Peyer's patch (tissue), 4 donors: ENCODE measurements around the gene PFN3.

Source experiments
- POLR2A ChIP-seq, 2 donors: fragments of 450-650 bp; IDR thresholded peaks; one replicate each; pipeline ENCODE4 v1.5.1; 2017; ENCODE audit warnings: antibody characterized with exemption in 2 of 2, mild to moderate bottlenecking in 2 of 2, moderate library complexity in 2 of 2
- TF ChIP-seq, protein P1 (sequence below), 6 experiments: fragments of 450-650 bp in 4 of 6; fragments of 200-600 bp in 2 of 6; sonication (generic) in 1 of 6; IDR thresholded peaks; one replicate each; pipeline ENCODE4 v1.5.1; 2017 to 2019; ENCODE audit warnings: antibody characterized with exemption in 6 of 6, mild to moderate bottlenecking in 3 of 6, moderate library complexity in 1 of 6

DNA sequence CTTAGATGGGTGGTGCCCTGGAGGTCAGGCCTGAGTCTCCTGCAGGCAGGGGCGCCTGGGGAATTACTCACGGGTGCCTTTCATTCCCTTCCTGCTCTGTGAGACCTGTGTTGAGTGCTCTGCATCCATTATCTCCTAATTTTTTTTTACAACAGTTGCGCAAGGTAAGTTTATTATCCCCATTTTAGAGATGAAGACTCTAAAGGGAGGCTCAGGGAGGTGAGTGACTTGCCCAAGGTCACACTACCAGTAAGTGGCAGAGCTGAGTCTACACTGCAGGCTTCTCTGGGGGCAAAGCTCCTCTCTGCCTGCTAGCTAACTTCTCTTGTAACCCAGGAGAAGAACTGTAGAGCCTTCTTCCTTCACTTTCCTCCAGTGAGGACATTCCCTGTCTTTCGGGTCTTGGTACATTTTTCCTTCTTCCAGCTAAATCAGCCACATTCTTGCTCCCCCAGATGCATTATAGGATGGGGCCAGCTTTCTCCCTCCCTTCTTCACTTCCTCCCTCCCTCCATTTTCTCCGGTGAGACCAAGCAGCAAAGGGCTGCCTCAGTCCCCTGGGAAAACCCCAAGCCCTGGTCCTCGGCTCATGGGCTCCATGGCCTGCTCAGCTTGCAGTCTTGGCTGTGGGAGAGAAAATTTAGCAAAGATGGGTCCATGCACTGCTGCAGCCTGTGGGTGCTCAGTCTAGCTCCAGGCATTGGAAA is 47.9 kb upstream of the PFN3 start:
- TF ChIP-seq, protein P1, sequence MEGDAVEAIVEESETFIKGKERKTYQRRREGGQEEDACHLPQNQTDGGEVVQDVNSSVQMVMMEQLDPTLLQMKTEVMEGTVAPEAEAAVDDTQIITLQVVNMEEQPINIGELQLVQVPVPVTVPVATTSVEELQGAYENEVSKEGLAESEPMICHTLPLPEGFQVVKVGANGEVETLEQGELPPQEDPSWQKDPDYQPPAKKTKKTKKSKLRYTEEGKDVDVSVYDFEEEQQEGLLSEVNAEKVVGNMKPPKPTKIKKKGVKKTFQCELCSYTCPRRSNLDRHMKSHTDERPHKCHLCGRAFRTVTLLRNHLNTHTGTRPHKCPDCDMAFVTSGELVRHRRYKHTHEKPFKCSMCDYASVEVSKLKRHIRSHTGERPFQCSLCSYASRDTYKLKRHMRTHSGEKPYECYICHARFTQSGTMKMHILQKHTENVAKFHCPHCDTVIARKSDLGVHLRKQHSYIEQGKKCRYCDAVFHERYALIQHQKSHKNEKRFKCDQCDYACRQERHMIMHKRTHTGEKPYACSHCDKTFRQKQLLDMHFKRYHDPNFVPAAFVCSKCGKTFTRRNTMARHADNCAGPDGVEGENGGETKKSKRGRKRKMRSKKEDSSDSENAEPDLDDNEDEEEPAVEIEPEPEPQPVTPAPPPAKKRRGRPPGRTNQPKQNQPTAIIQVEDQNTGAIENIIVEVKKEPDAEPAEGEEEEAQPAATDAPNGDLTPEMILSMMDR (IDR thresholded peaks at IDR 0.05): no peak
- TF ChIP-seq POLR2A (IDR thresholded peaks at IDR 0.05): no peak
